ENCODE results near the gene GDI1.

The GDI1 gene

DNA sequence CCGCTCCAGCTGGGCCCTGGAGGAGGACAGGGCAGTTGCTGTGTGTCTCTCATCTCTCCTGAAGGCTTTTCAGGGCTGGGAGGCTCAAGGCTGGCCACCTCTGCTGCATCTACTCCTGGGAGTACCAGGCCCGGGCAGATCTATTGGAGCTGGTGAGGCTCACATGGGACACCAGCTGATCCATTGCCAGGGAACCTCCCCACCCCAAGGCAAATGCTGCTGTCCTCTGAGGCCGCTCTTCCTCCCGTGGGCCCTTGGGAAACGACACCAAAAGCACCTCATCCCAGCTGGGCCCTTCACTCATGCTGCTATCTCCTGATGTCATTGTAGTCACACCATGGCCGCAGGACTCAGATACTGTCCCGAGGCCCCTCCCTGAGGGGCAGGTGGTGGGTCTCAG, 45.8 kb downstream of the GDI1 start:
- no peak for DNase-seq

DNA sequence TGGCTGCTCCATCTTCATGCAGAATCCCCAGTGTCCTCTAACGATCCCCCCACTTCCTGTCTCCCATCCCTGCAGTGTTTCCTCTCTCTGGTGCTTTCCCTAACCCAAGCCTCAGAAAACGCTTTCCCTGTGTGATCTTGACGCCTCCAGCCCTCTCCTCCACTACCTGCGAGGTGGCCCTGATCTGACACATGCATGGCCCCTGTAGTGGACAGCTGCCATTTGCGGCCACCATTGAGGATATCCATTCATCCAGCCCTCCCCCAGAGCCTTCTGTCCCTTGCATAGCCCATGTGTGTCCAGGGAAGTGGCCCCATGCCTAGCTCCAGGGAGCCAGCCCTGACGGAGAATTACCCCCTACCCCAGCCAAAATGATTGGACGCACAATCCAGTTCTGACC, 46.4 kb downstream of the GDI1 start:
- DNase-seq: no peak

DNA sequence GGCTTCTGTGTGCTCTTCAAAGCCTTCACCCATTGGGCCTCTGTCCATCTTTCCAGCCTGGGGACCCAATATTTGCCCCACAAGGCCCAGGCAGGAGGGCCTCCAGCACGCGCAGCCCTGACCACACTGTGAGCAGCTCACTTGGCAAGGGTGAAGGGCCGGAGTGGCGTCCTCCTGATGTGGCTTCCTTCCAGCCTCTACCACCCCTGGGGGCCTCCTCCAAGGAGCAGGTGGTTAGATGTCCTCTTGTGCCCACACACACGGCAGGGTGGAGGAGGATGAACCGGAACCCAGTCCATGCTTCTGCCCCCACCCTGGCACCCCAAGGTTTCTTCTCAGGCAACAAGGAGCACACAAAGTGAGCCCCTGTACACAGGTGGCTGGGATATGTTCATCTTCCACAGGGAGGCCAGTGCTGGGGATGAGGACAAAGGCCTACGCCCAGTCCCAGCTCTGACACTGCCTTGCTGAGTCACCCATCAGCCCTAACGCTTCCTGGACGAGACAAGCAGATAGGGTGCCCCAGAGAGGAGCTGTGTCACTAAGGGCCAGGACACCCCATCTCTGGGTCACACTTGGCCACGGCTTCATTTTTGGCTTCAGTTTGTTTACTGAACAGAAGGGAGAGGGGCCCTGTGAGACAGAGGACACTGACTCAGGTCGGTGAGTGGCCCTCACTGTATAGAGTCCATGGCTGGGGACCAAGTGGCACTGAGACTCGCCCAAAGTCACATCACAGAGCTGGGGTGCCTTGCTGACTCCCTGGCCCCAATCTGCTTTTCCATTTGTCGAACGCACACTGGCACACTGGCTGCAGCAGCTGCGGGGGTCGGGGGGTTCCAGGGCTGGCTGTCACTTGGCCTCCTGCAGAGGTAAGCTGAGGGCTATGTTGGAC, 47.5 kb downstream of the GDI1 start:
- no peak for DNase-seq

- DNase-seq: no peak
Measured at GRCh38 chrX:154485150-154486051, 48.4 kb downstream of the GDI1 start.

DNA sequence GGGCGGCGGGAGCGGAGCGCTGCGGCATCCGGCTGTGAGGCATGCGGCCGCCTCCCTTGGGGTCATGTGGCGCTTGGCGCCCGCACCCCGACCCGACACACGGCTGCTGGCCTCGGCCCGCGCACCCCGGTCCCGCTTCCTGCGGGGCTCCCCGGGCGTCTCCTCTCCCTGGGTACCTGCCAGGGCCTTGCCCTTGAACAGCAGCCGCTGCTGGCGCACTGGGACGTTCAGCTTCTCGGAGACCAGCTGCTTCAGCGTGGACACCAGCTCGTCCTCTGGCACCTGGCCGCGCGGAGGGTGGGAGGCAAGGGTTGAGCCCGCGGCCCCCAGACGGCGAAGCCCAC, 49.1 kb downstream of the GDI1 start:
- no peak for DNase-seq

GRCh38 chrX:154486396-154487207, 49.6 kb downstream of the GDI1 start, which contains the start of gene UBL4A:
TSS of gene UBL4A (minus strand) at chrX:154486615. CDS start at chrX:154486584, 31 bp downstream.
- peak; percentile 45 for DNase-seq

GRCh38 chrX:154487518-154488290, 50.8 kb downstream of the GDI1 start:
- DNase-seq: no peak

GRCh38 chrX:154488336-154489075, 51.6 kb downstream of the GDI1 start:
- no peak for DNase-seq

- no peak for DNase-seq
Measured at GRCh38 chrX:154489182-154489581, 52.2 kb downstream of the GDI1 start.

DNA sequence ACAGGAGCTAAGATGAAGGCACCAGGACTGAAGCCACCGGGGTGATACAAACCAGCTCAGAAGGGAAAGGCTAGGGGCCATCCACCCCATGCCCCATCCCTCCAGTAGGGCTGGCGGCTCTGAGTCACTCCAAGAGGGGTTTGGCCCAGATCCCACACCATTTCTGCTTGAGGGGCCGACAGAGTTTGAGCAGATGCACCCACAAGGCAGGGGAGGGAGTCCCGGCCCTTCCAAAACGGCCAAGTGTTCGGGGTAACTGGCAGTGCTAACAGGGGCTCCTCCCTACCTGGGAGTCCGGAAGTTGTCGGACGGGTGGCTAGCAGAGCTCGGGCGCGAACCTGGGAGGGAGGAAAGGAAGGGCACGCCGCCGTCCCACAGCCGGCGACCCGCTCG, 53.1 kb downstream of the GDI1 start:
- DNase-seq: peak; percentile 56

- DNase-seq: peak; percentile 93
Measured at GRCh38 chrX:154490414-154491083, 53.6 kb downstream of the GDI1 start, which contains the start of gene SLC10A3. TSS of gene SLC10A3 (minus strand) at chrX:154490629. CDS start at chrX:154488940, 1,689 bp downstream.
